AG04449 (cell line): Measurements from ENCODE around the gene RPS6KB1.

Experiments used
- CTCF ChIA-PET: fragments of 350-600 bp; formaldehyde crosslinking; extraction: SDS; loops from one replicate; lab custom pipeline; 2021; ENCODE audit warnings: antibody characterized with exemption; lab: Yijun Ruan, JAX
- POLR2A ChIA-PET: fragments of 400-600, 350-600 bp; formaldehyde crosslinking; extraction: SDS; loops from one replicate; lab custom pipeline; 2020; ENCODE audit warnings: antibody characterized with exemption, inconsistent platforms; lab: Yijun Ruan, JAX
- DNase-seq: peaks from one replicate; pipeline ENCODE4 v3.0.0-alpha.2; 2010; ENCODE audit warnings: low read depth, low spot score
- H3K4me3 ChIP-seq: 2 replicates; pipeline ENCODE4 v1.5.1; 2011; ENCODE audit warnings: low read depth, mild to moderate bottlenecking, control low read depth, low read length
- CTCF ChIP-seq: IDR thresholded peaks from one replicate; pipeline ENCODE4 v1.5.1; 2011; ENCODE audit warnings: mild to moderate bottlenecking, moderate library complexity, low read length, control low read depth, inconsistent platforms; ENCODE audit not compliant: insufficient read depth; ENCODE audit errors: missing control alignments

The RPS6KB1 gene

GRCh38 chr17:59897090-59897489, 4.2 kb downstream of the RPS6KB1 start:
- H3K4me3 ChIP-seq, result no peak overlapping the region
- POLR2A ChIA-PET, result no interaction called here
- DNase-seq, result no peak
- no peak for TF ChIP-seq CTCF
- CTCF ChIA-PET, result interaction anchor here (0.6 to 1.8 kb wide), 2 partner anchors 17 to 19 kb away, joined by 3 to 6 read pairs; no protein-coding TSS in a partner anchor

DNA sequence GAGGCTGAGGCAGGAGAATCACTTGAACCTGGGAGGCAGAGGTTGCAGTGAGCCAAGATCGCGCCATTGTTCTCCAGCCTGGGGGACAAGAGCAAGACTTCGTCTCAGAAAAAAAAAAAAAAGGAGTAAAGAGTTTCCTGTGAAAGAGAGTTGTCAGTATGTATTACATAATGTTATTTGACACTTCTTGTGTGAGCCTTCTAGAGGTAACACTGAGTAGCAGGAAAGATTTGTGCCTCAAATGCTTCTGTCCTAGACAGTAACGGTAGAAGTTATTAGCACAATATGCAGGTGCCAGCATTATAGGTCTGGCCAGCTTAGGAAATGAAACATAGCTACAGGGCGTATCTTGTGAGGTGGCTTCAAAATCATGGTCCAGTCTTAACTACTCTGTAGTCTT, 6.2 kb downstream of the RPS6KB1 start:
- POLR2A ChIA-PET, result no interaction called here
- TF ChIP-seq CTCF, result no peak
- no peak overlapping the region for H3K4me3 ChIP-seq
- CTCF ChIA-PET, result interaction anchor here (1.8 to 4.4 kb wide), 2 partner anchors 13 to 16 kb away, joined by 8 to 19 read pairs; no protein-coding TSS in a partner anchor
- DNase-seq, result no peak

GRCh38 chr17:59901604-59902003, 8.7 kb downstream of the RPS6KB1 start:
- no peak for TF ChIP-seq CTCF
- no peak overlapping the region for H3K4me3 ChIP-seq
- no peak for DNase-seq
- CTCF ChIA-PET, result interaction anchor here (4.4 kb wide), 1 partner anchor 13 kb away, joined by 19 read pairs; no protein-coding TSS in a partner anchor
- POLR2A ChIA-PET, result no interaction called here

GRCh38 chr17:59903455-59903854, 10.5 kb downstream of the RPS6KB1 start:
- ChIA-PET CTCF (interaction anchor here (3.6 kb wide), 1 partner anchor 11 kb away, joined by 27 read pairs; no protein-coding TSS in a partner anchor), POLR2A (no interaction called here)
- no peak for TF ChIP-seq CTCF
- no peak overlapping the region for H3K4me3 ChIP-seq
- no peak for DNase-seq

GRCh38 chr17:59907467-59907866, 14.5 kb downstream of the RPS6KB1 start:
- CTCF ChIA-PET, result interaction anchor here (1.8 kb wide), 1 partner anchor 129 kb away, joined by 8 read pairs; no protein-coding TSS in a partner anchor
- no peak for TF ChIP-seq CTCF
- no peak overlapping the region for H3K4me3 ChIP-seq
- no peak for DNase-seq
- POLR2A ChIA-PET, result no interaction called here

DNA sequence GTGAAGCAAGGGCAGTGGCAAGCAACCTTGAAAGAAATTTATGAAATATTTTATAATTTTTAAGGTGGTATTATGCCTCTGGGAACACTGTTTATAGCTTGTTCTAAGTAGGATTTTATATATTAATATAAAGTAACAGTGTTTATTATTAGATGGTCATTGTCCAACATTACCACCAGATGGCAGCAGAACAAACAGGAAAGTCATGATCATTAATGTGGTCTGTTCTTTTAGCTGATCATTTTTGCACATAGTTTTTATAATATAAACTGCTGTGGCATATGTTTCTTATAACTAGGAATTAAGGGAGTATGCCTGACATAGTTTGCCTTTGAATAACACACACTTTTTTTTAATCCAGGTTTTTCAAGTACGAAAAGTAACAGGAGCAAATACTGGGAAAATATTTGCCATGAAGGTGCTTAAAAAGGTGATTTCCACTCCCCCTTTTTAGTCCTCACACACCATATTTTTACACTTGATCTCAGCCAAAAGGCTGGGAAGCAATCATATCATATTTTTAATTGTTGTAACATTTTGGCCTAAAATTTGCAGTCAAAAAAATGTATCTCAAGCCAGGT, 21.4 kb downstream of the RPS6KB1 start:
- no peak for DNase-seq
- TF ChIP-seq CTCF, result peak; percentile 39
- ChIA-PET CTCF (interaction anchor here (0.6 to 5.4 kb wide), 41 partner anchors 9 to 526 kb away, joined by 3 to 91 read pairs (median 5); partner anchors contain the start of genes HEATR6, RNFT1, RPS6KB1 and TUBD1), POLR2A (no interaction called here)
- no peak overlapping the region for H3K4me3 ChIP-seq
